Loucy (cell line): ENCODE results near the gene IFI27L2.

Experiments used
- H2AFZ ChIP-seq: fragments of 200-600 bp; sonication (generic); 2 replicates; pipeline ENCODE4 v1.6.0; 2016; ENCODE audit warnings: antibody characterized with exemption, mild to moderate bottlenecking, low read length, moderate library complexity
- H3F3A ChIP-seq: fragments of 200-600 bp; 2 replicates; pipeline ENCODE4 v1.6.0; 2016; ENCODE audit warnings: antibody characterized with exemption, low read depth, mild to moderate bottlenecking
- H3K27me3 ChIP-seq: fragments of 200-600 bp; sonication (generic); 2 replicates; pipeline ENCODE4 v1.6.1; 2014; ENCODE audit warnings: low read length, mild to moderate bottlenecking; ENCODE audit not compliant: insufficient read depth, poor library complexity, severe bottlenecking
- H3K36me3 ChIP-seq: fragments of 200-600 bp; sonication (generic); 2 replicates; pipeline ENCODE4 v1.6.1; 2016; ENCODE audit warnings: low read length; ENCODE audit not compliant: insufficient read depth
- H3K4me1 ChIP-seq: fragments of 200-600 bp; sonication (generic); 2 replicates; pipeline ENCODE4 v1.5.1; 2014; ENCODE audit warnings: low read length, mild to moderate bottlenecking; ENCODE audit not compliant: insufficient read depth, poor library complexity, severe bottlenecking
- H3K4me2 ChIP-seq: fragments of 200-600 bp; sonication (generic); 2 replicates; pipeline ENCODE4 v1.6.0; 2014; ENCODE audit warnings: antibody characterized with exemption, low read length, low read depth, mild to moderate bottlenecking; ENCODE audit not compliant: poor library complexity, severe bottlenecking
- H3K4me3 ChIP-seq: fragments of 200-600 bp; sonication (generic); 2 replicates; pipeline ENCODE4 v1.5.1; 2014; ENCODE audit warnings: low read length, mild to moderate bottlenecking, mixed read lengths; ENCODE audit not compliant: poor library complexity, severe bottlenecking
- H3K79me2 ChIP-seq: fragments of 200-600 bp; sonication (generic); 2 replicates; pipeline ENCODE4 v1.6.1; 2014; ENCODE audit warnings: low read length; ENCODE audit not compliant: insufficient read depth
- H3K9ac ChIP-seq: fragments of 200-600 bp; sonication (generic); 2 replicates; pipeline ENCODE4 v1.6.0; 2014; ENCODE audit warnings: mild to moderate bottlenecking, low read depth, low read length, moderate library complexity; ENCODE audit not compliant: poor library complexity, severe bottlenecking
- H3K9me2 ChIP-seq: fragments of 200-600 bp; sonication (generic); replicated peaks from 2 replicates; pipeline ENCODE4 v1.6.1; 2016; ENCODE audit warnings: low read depth, low read length, mixed read lengths
- H3K9me3 ChIP-seq: fragments of 200-600 bp; sonication (generic); 2 replicates; pipeline ENCODE4 v1.6.1; 2014; ENCODE audit warnings: mild to moderate bottlenecking, antibody characterized with exemption, low read length, low read depth; ENCODE audit not compliant: insufficient read depth
- H4K20me1 ChIP-seq: fragments of 200-600 bp; sonication (generic); 2 replicates; pipeline ENCODE4 v1.6.0; 2014; ENCODE audit warnings: antibody characterized with exemption, low read length, mild to moderate bottlenecking; ENCODE audit not compliant: insufficient read depth, poor library complexity, severe bottlenecking
- EZH2phosphoT487 ChIP-seq: fragments of 200-600 bp; IDR thresholded peaks from 2 replicates; pipeline ENCODE4 v1.6.1; 2018; ENCODE audit warnings: antibody characterized with exemption, mild to moderate bottlenecking, moderate library complexity, borderline replicate concordance
- TF ChIP-seq, protein P1 (sequence below): fragments of 200-600 bp; sonication (generic); conservative IDR thresholded peaks from 2 replicates; pipeline ENCODE4 v1.5.1; 2014; ENCODE audit warnings: mild to moderate bottlenecking, antibody characterized with exemption, low read length

Gene IFI27L2

DNA sequence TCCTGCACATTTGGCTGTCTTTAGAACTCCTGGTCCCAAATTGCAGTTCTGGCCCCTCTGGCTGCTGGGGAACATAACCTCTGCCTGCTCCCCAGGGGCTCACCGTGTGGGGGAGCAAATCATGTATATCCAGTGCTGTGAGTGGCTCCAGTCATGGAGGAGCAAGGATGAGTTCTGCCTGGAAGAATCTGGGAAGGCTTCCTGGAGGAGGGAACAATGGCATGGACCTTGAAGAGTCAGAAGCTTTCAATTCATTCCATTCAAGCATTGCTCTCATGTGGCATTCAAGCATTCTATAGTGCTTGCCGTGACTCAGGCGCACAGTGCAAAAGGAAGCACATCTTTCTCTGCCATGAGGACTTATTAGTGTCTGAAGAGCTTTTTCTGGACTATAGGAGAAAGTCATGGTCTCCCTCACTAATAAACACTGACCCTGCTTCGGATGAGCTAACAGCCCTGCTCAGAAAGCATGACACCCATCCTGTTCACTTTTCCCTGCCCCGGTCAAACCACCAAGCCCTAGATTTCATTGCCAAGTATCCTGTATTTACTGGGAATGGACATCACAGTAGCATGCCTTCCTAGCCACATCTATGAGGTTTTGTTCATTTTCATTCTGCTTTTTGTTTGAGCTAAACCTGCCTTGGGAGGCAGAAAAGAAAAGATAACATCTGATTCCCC lies 15.4 kb downstream of the IFI27L2 start:
- H3K79me2 ChIP-seq: no peaks in the 10 kb centered on the region
- no peaks in the 10 kb centered on the region for H3K9me3 ChIP-seq
- H3K36me3 ChIP-seq: no peaks in the 10 kb centered on the region
- H2AFZ ChIP-seq: no peak overlapping the region
- no peaks in the 10 kb centered on the region for H3K9me2 ChIP-seq
- TF ChIP-seq EZH2phosphoT487: no peak
- TF ChIP-seq, protein P1, sequence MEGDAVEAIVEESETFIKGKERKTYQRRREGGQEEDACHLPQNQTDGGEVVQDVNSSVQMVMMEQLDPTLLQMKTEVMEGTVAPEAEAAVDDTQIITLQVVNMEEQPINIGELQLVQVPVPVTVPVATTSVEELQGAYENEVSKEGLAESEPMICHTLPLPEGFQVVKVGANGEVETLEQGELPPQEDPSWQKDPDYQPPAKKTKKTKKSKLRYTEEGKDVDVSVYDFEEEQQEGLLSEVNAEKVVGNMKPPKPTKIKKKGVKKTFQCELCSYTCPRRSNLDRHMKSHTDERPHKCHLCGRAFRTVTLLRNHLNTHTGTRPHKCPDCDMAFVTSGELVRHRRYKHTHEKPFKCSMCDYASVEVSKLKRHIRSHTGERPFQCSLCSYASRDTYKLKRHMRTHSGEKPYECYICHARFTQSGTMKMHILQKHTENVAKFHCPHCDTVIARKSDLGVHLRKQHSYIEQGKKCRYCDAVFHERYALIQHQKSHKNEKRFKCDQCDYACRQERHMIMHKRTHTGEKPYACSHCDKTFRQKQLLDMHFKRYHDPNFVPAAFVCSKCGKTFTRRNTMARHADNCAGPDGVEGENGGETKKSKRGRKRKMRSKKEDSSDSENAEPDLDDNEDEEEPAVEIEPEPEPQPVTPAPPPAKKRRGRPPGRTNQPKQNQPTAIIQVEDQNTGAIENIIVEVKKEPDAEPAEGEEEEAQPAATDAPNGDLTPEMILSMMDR: no peak
- no peak overlapping the region for H3K9ac ChIP-seq
- H3K4me1 ChIP-seq: no peaks in the 10 kb centered on the region
- no peaks in the 10 kb centered on the region for H3K27me3 ChIP-seq
- no peak overlapping the region for H3K4me2 ChIP-seq
- no peak overlapping the region for H3K4me3 ChIP-seq
- no peaks in the 10 kb centered on the region for H3F3A ChIP-seq
- no peaks in the 10 kb centered on the region for H4K20me1 ChIP-seq

DNA sequence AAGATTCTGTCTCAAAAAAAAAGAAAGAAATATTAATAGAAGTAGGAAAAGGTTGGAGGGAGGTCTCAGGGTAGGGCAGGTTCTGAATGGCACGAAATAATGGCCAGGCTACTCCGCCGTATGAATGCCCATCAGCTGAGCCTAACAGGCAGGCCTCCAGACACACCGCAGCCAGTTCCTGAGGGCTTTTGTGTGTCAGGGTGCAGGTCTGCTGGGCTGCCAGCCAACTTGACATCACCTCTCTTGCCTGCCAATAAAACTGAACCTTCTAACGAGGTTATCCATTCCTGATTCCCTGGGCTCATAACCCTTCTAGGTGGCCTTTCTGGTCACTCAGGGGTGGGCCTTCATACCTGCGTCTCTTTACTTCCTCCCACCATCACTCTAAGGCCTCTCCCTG lies 15.9 kb downstream of the IFI27L2 start:
- H3K9me2 ChIP-seq: no peaks in the 10 kb centered on the region
- no peaks in the 10 kb centered on the region for H4K20me1 ChIP-seq
- no peak overlapping the region for H3K9ac ChIP-seq
- no peak overlapping the region for H3K4me3 ChIP-seq
- no peaks in the 10 kb centered on the region for H3K79me2 ChIP-seq
- H3K36me3 ChIP-seq: no peaks in the 10 kb centered on the region
- TF ChIP-seq, protein P1: no peak
- no peak for TF ChIP-seq EZH2phosphoT487
- no peaks in the 10 kb centered on the region for H3K27me3 ChIP-seq
- no peak overlapping the region for H2AFZ ChIP-seq
- no peaks in the 10 kb centered on the region for H3K4me1 ChIP-seq
- H3K4me2 ChIP-seq: no peak overlapping the region
- H3F3A ChIP-seq: no peaks in the 10 kb centered on the region
- no peaks in the 10 kb centered on the region for H3K9me3 ChIP-seq

DNA sequence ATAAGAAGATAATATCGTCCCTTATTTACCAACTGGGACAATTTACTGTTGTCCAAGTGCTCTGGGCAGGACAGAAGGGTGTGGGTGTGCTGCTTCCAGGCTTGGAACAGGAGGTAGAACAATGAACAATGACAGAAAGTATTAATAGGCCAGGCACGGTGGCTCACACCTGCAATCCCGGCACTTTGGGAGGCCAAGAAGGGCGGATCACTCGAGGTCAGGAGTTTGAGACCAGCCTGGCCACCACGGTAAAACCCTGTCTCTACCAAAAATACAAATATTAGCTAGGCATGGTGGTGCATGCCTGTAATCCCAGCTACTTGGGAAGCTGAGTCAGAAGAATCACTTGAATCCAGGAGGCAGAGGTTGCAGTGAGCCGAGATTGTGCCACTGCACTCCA lies 16.3 kb downstream of the IFI27L2 start:
- Histone ChIP-seq H3F3A (no peaks in the 10 kb centered on the region), H3K4me2 (no peak overlapping the region), H3K4me3 (no peak overlapping the region), H3K36me3 (no peaks in the 10 kb centered on the region), H3K4me1 (no peaks in the 10 kb centered on the region), H4K20me1 (no peaks in the 10 kb centered on the region), H3K27me3 (no peaks in the 10 kb centered on the region), H3K9me3 (no peaks in the 10 kb centered on the region), H2AFZ (no peak overlapping the region), H3K9ac (no peak overlapping the region), H3K9me2 (no peaks in the 10 kb centered on the region), H3K79me2 (no peaks in the 10 kb centered on the region)
- TF ChIP-seq, protein P1: no peak
- no peak for TF ChIP-seq EZH2phosphoT487
